HEK293 (cell line): ENCODE data around the gene CHMP3.

Source experiments
- CTCF ChIA-PET: fragments of 350-600 bp; formaldehyde crosslinking; extraction: SDS; loops from one replicate; lab custom pipeline; 2021; ENCODE audit warnings: antibody characterized with exemption; lab: Yijun Ruan, JAX
- POLR2A ChIA-PET: fragments of 300-600 bp; formaldehyde crosslinking; extraction: SDS; loops from one replicate; lab custom pipeline; 2020; ENCODE audit warnings: antibody characterized with exemption, inconsistent platforms; lab: Yijun Ruan, JAX
- H3K27ac ChIP-seq: fragments of 200-500 bp; sonication (Bioruptor generic); 2 replicates; pipeline ENCODE4 v1.5.1; 2014; ENCODE audit warnings: low read depth, low read length, control low read depth, inconsistent platforms; ENCODE audit errors: extremely low read depth
- H3K36me3 ChIP-seq, 2 experiments: fragments of 200-500 bp in 1 of 2; sonication (Bioruptor generic) in 1 of 2; 1 replicate in 1 of 2; 2 replicates in 1 of 2; pipeline ENCODE4 v1.5.1; 2014 to 2017; ENCODE audit warnings: inconsistent platforms in 2 of 2, low read length in 2 of 2; ENCODE audit not compliant: control insufficient read depth in 2 of 2, insufficient read depth in 1 of 2
- H3K4me1 ChIP-seq: fragments of 200-500 bp; sonication (Bioruptor generic); 2 replicates; pipeline ENCODE4 v1.5.1; 2014; ENCODE audit warnings: mild to moderate bottlenecking, low read length, inconsistent platforms; ENCODE audit not compliant: control insufficient read depth, insufficient read depth
- H3K4me3 ChIP-seq: 2 replicates; pipeline ENCODE4 v1.5.1; 2011; ENCODE audit warnings: low read depth, mild to moderate bottlenecking, control low read depth, low read length, moderate library complexity
- H3K9me3 ChIP-seq: fragments of 200-500 bp; sonication (Bioruptor generic); 2 replicates; pipeline ENCODE4 v1.5.1; 2014; ENCODE audit warnings: low read depth, low read length, inconsistent platforms; ENCODE audit not compliant: control insufficient read depth, insufficient read depth
- HOXA7 ChIP-seq: sonication (generic); formaldehyde crosslinking; IDR thresholded peaks from 2 replicates; pipeline ENCODE4 v1.8.1; 2022; ENCODE audit warnings: missing genetic modification reagents, borderline replicate concordance
- KLF10 ChIP-seq: fragments of 450-650 bp; IDR thresholded peaks from 2 replicates; pipeline ENCODE4 v1.5.1; 2018; ENCODE audit warnings: missing biosample characterization, mild to moderate bottlenecking, missing genetic modification characterization
- KLF8 ChIP-seq: fragments of 450-650 bp; formaldehyde crosslinking; IDR thresholded peaks from 2 replicates; pipeline ENCODE4 v1.5.1; 2016; ENCODE audit warnings: missing biosample characterization, missing genetic modification characterization
- OVOL3 ChIP-seq: fragments of 450-650 bp; formaldehyde crosslinking; IDR thresholded peaks from 2 replicates; pipeline ENCODE4 v1.5.1; 2016; ENCODE audit warnings: missing biosample characterization, missing genetic modification characterization
- PRDM6 ChIP-seq: fragments of 450-650 bp; formaldehyde crosslinking; IDR thresholded peaks from 2 replicates; pipeline ENCODE4 v1.5.1; 2017; ENCODE audit warnings: missing biosample characterization, missing genetic modification characterization
- SP2 ChIP-seq: fragments of 450-650 bp; formaldehyde crosslinking; IDR thresholded peaks from 2 replicates; pipeline ENCODE4 v1.5.1; 2016; ENCODE audit warnings: missing biosample characterization, missing genetic modification characterization
- ZBTB48 ChIP-seq: fragments of 450-650 bp; formaldehyde crosslinking; IDR thresholded peaks from 2 replicates; pipeline ENCODE4 v1.5.1; 2016; ENCODE audit warnings: missing biosample characterization, missing genetic modification characterization
- ZNF10 ChIP-seq: fragments of 450-650 bp; formaldehyde crosslinking; IDR thresholded peaks from 2 replicates; pipeline ENCODE4 v1.5.1; 2017; ENCODE audit warnings: missing biosample characterization, missing genetic modification characterization
- ZNF148 ChIP-seq: fragments of 450-650 bp; formaldehyde crosslinking; IDR thresholded peaks from 2 replicates; pipeline ENCODE4 v1.5.0; 2017; ENCODE audit warnings: missing biosample characterization, missing genetic modification characterization, borderline replicate concordance
- ZNF184 ChIP-seq: fragments of 450-650 bp; IDR thresholded peaks from 2 replicates; pipeline ENCODE4 v1.5.1; 2018; ENCODE audit warnings: missing biosample characterization, mild to moderate bottlenecking, missing genetic modification characterization
- ZNF214 ChIP-seq: fragments of 450-650 bp; formaldehyde crosslinking; IDR thresholded peaks from 2 replicates; pipeline ENCODE4 v1.5.1; 2017; ENCODE audit warnings: missing biosample characterization, mild to moderate bottlenecking, missing genetic modification characterization, borderline replicate concordance
- ZNF24 ChIP-seq: fragments of 450-650 bp; formaldehyde crosslinking; IDR thresholded peaks from 2 replicates; pipeline ENCODE4 v1.5.1; 2016; ENCODE audit warnings: missing biosample characterization, missing genetic modification characterization
- ZNF274 ChIP-seq, 2 experiments: fragments of 200-500 bp in 1 of 2; fragments of 450-650 bp in 1 of 2; sonication (Bioruptor generic) in 1 of 2; formaldehyde crosslinking in 1 of 2; IDR thresholded peaks; 2 replicates each; pipeline versions ENCODE4 v1.5.1 to v1.6.1; 2014 to 2016; ENCODE audit warnings: borderline replicate concordance in 1 of 2, inconsistent platforms in 1 of 2, low read length in 1 of 2, missing biosample characterization in 1 of 2, missing genetic modification characterization in 1 of 2
- ZNF324 ChIP-seq: fragments of 450-650 bp; formaldehyde crosslinking; IDR thresholded peaks from 2 replicates; pipeline ENCODE4 v1.5.1; 2016; ENCODE audit warnings: missing biosample characterization, missing genetic modification characterization
- ZNF335 ChIP-seq: fragments of 450-650 bp; formaldehyde crosslinking; conservative IDR thresholded peaks from 2 replicates; pipeline ENCODE4 v1.5.1; 2016; ENCODE audit warnings: missing biosample characterization, missing genetic modification characterization
- ZNF341 ChIP-seq: fragments of 450-650 bp; formaldehyde crosslinking; IDR thresholded peaks from 2 replicates; pipeline ENCODE4; 2016; ENCODE audit warnings: low read depth, missing biosample characterization, missing genetic modification characterization
- ZNF366 ChIP-seq: fragments of 450-650 bp; formaldehyde crosslinking; conservative IDR thresholded peaks from 2 replicates; pipeline ENCODE4 v1.5.1; 2016; ENCODE audit warnings: missing biosample characterization, missing genetic modification characterization
- ZNF426 ChIP-seq: fragments of 450-650 bp; formaldehyde crosslinking; IDR thresholded peaks from 2 replicates; pipeline ENCODE4 v1.5.1; 2017; ENCODE audit warnings: missing biosample characterization, missing genetic modification characterization, mild to moderate bottlenecking, inconsistent platforms, moderate library complexity
- ZNF473 ChIP-seq: fragments of 450-650 bp; formaldehyde crosslinking; IDR thresholded peaks from 2 replicates; pipeline ENCODE4 v1.5.1; 2017; ENCODE audit warnings: missing biosample characterization, missing genetic modification characterization
- ZNF488 ChIP-seq: fragments of 450-650 bp; formaldehyde crosslinking; IDR thresholded peaks from 2 replicates; pipeline ENCODE4 v1.5.1; 2016; ENCODE audit warnings: missing biosample characterization, missing genetic modification characterization
- ZNF555 ChIP-seq: fragments of 450-650 bp; formaldehyde crosslinking; conservative IDR thresholded peaks from 2 replicates; pipeline ENCODE4 v1.5.1; 2017; ENCODE audit warnings: missing biosample characterization, mild to moderate bottlenecking, missing genetic modification characterization, inconsistent platforms
- ZNF560 ChIP-seq: fragments of 450-650 bp; formaldehyde crosslinking; IDR thresholded peaks from 2 replicates; pipeline ENCODE4 v1.5.1; 2017; ENCODE audit warnings: missing biosample characterization, missing genetic modification characterization, borderline replicate concordance
- ZNF624 ChIP-seq: fragments of 450-650 bp; formaldehyde crosslinking; IDR thresholded peaks from 2 replicates; pipeline ENCODE4 v1.5.1; 2017; ENCODE audit warnings: missing biosample characterization, missing genetic modification characterization
- ZNF645 ChIP-seq: fragments of 450-650 bp; formaldehyde crosslinking; IDR thresholded peaks from 2 replicates; pipeline ENCODE4; 2016; ENCODE audit warnings: missing biosample characterization, missing genetic modification characterization
- ZNF654 ChIP-seq: fragments of 450-650 bp; formaldehyde crosslinking; IDR thresholded peaks from 2 replicates; pipeline ENCODE4 v1.5.1; 2016; ENCODE audit warnings: low read depth, missing biosample characterization, missing genetic modification characterization
- ZNF692 ChIP-seq: fragments of 450-650 bp; formaldehyde crosslinking; IDR thresholded peaks from 2 replicates; pipeline ENCODE4 v1.5.1; 2016; ENCODE audit warnings: missing biosample characterization, missing genetic modification characterization

CHMP3 gene

GRCh38 chr2:86487062-86487461 is 76.2 kb downstream of the CHMP3 start:
- no peak overlapping the region for H3K4me3 ChIP-seq
- H3K27ac ChIP-seq, result no peak overlapping the region
- POLR2A ChIA-PET, result no interaction called here
- H3K36me3 ChIP-seq, result peaks cover 58 to 97% of the 10 kb centered on the region in 2 experiments; a peak in 2 of 3 replicates
- CTCF ChIA-PET, result interaction anchor here (0.6 to 1.0 kb wide), 4 partner anchors 19 to 322 kb away, joined by 3 read pairs; no protein-coding TSS in a partner anchor
- no peaks in the 10 kb centered on the region for H3K9me3 ChIP-seq
- TF ChIP-seq ZNF214 (tag by site-specific recombination) (no peak), ZNF473 (tag by site-specific recombination) (no peak), ZNF426 (tag by site-specific recombination) (no peak), ZNF324 (tag by site-specific recombination) (no peak), ZNF692 (tag by site-specific recombination) (no peak), KLF8 (tag by site-specific recombination) (no peak), ZNF624 (tag by site-specific recombination) (no peak)
- no peaks in the 10 kb centered on the region for H3K4me1 ChIP-seq

GRCh38 chr2:86485802-86486201 is 77.4 kb downstream of the CHMP3 start:
- CTCF ChIA-PET, result interaction anchor here (0.7 kb wide), 1 partner anchor 829 kb away, joined by 3 read pairs; no protein-coding TSS in a partner anchor
- Histone ChIP-seq H3K4me1 (no peaks in the 10 kb centered on the region), H3K9me3 (no peaks in the 10 kb centered on the region), H3K36me3 (peaks cover 69 to 97% of the 10 kb centered on the region in 2 experiments), H3K4me3 (no peak overlapping the region), H3K27ac (no peak overlapping the region)
- POLR2A ChIA-PET, result no interaction called here
- no peak for TF ChIP-seq ZNF488 (tag by site-specific recombination)
- TF ChIP-seq ZNF366 (tag by site-specific recombination), result no peak
- TF ChIP-seq KLF10 (tag by site-specific recombination), result no peak
- TF ChIP-seq ZNF24 (tag by site-specific recombination), result no peak
- no peak for TF ChIP-seq ZNF274 (IDR thresholded peaks at IDR 0.05; ENCODE audit: low read length)
- TF ChIP-seq ZNF274 (tag by site-specific recombination; IDR thresholded peaks at IDR 0.05; ENCODE audit: borderline replicate concordance), result no peak
- TF ChIP-seq ZNF560 (tag by site-specific recombination), result no peak
- TF ChIP-seq ZNF10 (tag by site-specific recombination), result no peak
- TF ChIP-seq ZNF335 (tag by site-specific recombination), result no peak
- TF ChIP-seq SP2 (tag by site-specific recombination), result no peak
- TF ChIP-seq HOXA7 (CRISPR knock-in tag), result no peak
- no peak for TF ChIP-seq ZNF645

- ChIA-PET CTCF (no interaction called here), POLR2A (no interaction called here)
- Histone ChIP-seq H3K27ac (no peak overlapping the region), H3K4me1 (no peaks in the 10 kb centered on the region), H3K4me3 (no peak overlapping the region), H3K36me3 (peaks cover 68 to 97% of the 10 kb centered on the region in 2 experiments), H3K9me3 (no peaks in the 10 kb centered on the region)
- no peak for TF ChIP-seq ZNF148 (tag by site-specific recombination)
- TF ChIP-seq OVOL3 (tag by site-specific recombination), result no peak
- TF ChIP-seq ZNF184, result no peak
- TF ChIP-seq ZNF555 (tag by site-specific recombination), result no peak
- no peak for TF ChIP-seq ZNF654 (tag by site-specific recombination)
- TF ChIP-seq ZBTB48 (tag by site-specific recombination), result no peak
- no peak for TF ChIP-seq PRDM6
- TF ChIP-seq ZNF341 (tag by site-specific recombination), result no peak
These were observed 78.1 kb downstream of the CHMP3 start for GRCh38 chr2:86485103-86485502.
